Measurements from ENCODE around the gene UBTD1. TPM values are rescaled to one million over a fixed set of nuclear protein-coding genes. Genes with fewer than 3 reads are reported as not detected.
"Not testable (repeated sequence)": the region's sequence is repeated elsewhere in the genome, so short reads cannot be mapped to it uniquely, and the experiment has no call there.

UBTD1 gene
- total RNA-seq = 6.2 TPM

DNA sequence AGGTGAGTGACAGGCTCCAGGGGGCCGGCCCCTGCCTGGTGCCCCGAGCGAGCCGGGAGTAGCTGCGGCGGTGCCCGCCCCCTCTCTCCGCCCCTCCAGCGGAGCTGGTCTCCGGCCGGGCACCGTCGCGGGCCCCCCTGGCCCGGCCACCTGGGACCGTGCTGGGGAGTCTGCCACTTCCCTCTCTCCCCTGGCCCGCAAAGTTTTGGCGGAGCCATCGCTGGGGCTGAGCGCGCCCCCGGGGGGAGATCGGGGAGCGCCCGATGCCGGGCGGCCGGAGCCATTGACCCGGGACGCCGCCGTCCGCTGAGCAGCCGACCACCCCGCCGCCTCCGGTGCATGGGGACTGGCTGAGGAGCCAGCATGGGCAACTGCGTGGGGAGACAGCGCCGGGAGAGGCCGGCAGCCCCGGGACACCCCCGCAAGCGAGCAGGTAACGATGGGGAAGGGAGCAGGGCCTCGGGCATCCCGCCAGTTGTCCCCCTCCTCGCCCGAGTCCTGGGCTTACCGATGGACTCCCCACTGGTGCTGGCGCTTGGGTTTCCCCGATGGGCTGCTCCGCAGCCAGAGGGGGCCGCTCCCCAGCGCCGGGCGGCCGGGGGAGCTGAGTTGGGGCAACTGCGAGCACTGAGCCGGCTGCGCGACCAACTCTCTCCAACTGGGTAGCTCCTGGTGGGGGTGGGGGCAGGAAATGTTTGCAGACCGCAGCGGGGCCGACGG lies at the start of gene UBTD1:
Gene UBTD1, plus strand, starts transcription at position 84 of the 720 bp plus-strand sequence. Its CDS starts 280 bp downstream, at position 364.
- no peak for DNase-seq (ENCODE audit: low spot score)

GRCh38 chr10:97450828-97451227 lies 47.9 kb upstream of the UBTD1 start:
- DNase-seq (ENCODE audit: low spot score) = no peak

GRCh38 chr10:97451605-97452004 lies 47.1 kb upstream of the UBTD1 start:
- no peak for DNase-seq (ENCODE audit: low spot score)

DNA sequence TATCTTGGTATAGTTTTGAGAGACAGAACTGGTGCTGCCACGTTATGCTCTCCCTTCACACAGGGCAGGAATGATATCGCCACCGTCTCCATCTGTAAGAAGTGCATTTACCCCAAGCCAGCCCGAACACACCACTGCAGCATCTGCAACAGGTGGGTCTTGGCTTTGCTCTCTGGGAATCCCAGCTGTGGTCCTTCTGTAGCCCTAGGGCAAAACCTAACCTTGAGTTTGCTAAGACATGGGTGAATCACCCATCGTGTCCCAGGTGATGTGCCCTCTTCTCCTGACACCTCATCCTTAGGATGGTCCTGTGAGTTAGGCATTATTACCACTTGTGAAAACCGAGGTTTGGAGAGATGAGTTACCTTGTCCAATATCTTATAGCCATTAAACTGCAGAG lies 46.4 kb upstream of the UBTD1 start:
- DNase-seq (ENCODE audit: low spot score) = no peak

DNA sequence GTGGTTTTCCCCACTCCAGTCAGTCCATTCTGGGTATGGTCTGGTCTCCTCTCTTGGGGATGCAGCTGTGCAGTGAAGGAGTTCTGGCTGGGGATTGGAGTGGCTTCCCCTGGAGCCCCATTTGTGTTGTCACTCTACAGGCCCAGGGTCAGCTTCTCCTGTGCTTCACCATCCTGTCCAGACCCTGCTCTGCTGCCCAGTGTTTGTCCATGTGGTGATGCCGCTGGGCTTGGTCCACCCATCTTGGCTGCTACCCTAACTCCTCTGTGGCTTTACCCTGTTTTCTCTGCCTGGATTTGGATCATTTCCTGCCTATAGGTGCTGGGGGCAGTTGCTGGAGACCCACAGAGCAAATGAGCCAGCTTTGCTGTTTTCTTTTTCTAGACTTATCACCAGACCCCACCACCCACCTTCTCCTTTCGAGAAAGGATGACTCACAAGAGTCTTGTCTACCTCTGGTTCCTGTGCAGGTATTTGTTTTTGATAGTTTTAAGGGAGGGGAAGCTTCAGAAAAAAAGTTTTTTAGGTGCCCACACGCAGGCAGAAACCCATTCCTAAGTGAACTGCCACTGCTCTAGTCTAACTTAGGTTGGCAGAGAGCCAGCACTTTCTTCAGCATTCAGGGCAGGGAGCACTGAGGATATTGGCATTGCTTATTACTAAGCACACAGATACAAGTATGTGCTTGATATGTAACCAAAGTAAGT lies 44.2 kb upstream of the UBTD1 start:
- peak; percentile 77 for DNase-seq (ENCODE audit: low spot score)

GRCh38 chr10:97456034-97456685 lies 42.6 kb upstream of the UBTD1 start:
- no peak for DNase-seq (ENCODE audit: low spot score)

DNA sequence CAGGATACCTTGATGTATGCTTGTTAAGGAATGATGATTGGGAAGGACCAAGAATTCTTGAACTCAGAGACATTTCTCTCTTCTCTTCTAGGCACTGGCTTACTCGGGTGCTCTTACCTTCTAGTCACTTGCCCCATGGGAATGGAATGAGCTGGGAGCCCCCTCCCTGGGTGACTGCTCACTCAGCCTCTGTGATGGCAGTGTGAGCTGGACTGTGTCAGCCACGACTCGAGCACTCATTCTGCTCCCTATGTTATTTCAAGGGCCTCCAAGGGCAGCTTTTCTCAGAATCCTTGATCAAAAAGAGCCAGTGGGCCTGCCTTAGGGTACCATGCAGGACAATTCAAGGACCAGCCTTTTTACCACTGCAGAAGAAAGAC lies 42.0 kb upstream of the UBTD1 start:
- DNase-seq (ENCODE audit: low spot score) = no peak

- DNase-seq (ENCODE audit: low spot score) = no peak
These were observed 39.6 kb upstream of the UBTD1 start for GRCh38 chr10:97459111-97459510.

DNA sequence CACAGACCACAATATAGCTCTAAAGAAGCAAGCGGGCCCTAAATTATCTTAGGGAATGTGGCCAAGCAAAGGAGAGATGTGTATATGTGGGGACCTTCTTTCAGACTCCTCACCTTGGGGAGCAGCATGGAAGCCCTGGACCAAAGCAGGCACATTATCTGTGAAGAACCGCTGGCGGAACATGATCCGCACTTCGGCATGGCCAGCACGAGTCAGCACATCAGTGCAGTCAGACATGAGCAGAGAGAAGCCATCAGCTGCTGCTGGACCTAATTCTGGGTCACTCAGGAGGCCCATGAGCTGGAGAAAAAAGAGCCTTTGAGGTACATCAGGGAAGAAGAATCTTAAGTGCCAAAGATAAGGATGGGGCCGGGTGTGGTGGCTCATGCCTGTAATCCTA lies 38.8 kb upstream of the UBTD1 start:
- no peak for DNase-seq (ENCODE audit: low spot score)

GRCh38 chr10:97462309-97462708 lies 36.4 kb upstream of the UBTD1 start:
- DNase-seq (ENCODE audit: low spot score) = no peak

- no peak for DNase-seq (ENCODE audit: low spot score)
These were observed 35.2 kb upstream of the UBTD1 start for GRCh38 chr10:97463363-97464132.

- DNase-seq (ENCODE audit: low spot score) = no peak
These were observed 34.5 kb upstream of the UBTD1 start for GRCh38 chr10:97464226-97464625.

DNA sequence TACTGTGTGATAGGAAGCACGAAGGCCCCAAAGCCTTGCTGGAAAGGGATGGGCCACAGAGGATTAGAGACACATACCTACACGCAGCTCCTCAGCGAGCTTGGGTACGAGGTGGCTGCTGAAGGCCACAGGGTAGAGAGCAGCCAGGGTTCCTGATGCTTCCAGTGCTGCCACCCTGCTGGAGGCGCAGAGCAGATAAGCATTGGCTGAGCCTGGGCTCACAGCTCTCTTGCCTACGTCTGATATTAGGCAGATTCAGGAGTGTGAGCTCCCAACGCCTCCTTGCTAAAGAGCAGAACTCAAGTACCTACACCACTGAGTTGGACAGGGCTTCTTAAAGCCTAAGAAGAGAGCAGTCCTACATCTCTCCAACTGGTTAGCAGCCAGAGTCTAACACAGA lies 32.7 kb upstream of the UBTD1 start:
- no peak for DNase-seq (ENCODE audit: low spot score)

DNA sequence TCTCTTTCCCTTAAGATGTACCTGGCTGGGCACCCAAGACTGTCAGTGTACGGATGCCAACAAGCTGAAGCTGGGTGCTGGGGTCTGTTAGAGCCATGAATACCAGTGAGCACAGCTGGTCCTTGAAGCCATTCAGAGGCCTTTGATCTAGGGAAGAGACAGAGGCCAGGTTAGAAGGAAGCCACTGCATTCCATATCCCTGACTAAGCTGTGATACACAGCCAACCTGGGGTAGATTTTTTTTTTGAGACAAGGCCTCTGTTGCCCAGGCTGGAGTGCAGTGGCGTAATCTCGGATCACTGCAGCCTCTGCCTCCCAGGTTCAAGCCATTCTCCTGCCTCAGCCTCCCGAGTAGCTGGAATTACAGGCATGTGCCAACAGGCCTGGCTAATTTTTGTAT lies 32.0 kb upstream of the UBTD1 start:
- DNase-seq (ENCODE audit: low spot score) = no peak

DNA sequence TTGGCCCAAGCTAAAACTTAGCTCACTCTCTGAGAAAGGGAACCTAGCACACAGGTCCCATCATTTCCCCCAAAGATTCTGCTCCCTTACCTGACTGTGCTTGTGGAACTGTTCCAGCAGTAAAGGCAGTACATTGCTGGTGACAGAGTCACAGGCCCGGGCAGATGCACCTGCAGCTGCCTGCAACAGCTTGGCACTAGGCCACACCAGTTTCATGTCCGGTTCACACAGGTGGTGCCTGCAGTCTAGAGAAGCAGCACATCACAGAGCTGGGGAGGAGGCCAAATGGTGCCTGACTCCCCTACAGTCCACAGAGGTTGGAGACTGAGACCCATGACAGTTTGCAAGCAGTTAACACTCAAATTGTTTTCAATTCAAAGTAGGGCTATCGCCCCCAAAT lies 30.6 kb upstream of the UBTD1 start:
- DNase-seq (ENCODE audit: low spot score) = no peak

GRCh38 chr10:97468781-97469180 lies 29.9 kb upstream of the UBTD1 start:
- DNase-seq (ENCODE audit: low spot score) = not testable (repeated sequence)

DNA sequence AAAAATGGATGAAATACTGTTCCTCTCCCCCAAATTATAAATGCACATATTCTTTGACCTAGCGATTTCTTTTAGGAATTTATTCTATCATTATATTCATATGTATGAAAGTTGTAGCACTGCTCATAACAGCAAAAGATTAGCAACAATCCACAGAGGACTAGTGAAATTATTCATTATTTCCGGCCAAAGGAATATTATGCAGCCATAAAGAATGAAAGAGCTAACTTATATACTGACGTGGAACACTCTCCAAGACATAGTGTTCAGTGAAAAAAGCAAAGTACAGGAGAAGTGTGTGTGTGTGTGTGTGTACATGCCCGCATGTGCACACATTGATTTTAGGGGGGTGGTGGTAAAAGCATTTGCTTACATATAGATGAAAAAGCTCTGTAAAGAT lies 23.8 kb upstream of the UBTD1 start:
- DNase-seq (ENCODE audit: low spot score) = no peak

DNA sequence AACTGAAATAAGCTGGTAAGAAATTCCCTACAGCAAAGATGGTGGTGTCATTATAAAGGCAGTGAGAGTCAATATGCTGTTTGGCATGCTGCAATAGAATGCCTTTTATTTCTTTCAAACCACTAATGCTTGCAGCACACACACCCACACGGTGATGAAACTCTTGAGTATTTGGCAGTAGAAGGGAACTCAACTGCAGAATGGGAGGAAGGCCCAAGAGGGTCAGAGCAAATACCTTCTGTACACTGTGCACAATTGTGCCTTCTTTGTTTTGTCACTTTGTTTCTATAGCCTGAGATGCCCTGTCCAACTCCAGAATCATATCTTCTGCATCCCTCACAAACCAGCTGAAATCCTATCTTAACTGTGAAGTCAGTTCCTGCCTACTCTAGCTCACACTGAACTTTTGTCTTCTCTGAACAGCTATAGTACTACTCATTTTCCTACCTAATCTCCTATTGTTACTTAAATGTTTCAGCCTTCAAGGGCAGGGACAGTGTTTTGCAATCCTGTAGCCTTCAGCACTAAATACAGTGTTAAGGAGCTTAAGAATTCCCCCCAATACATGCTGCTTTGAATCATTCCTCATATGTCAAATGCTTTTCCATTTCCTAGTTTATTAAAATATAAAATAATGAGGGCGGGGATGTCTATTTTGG lies 22.7 kb upstream of the UBTD1 start:
- peak; percentile 8 for DNase-seq (ENCODE audit: low spot score)

- not testable (repeated sequence) for DNase-seq (ENCODE audit: low spot score)
These were observed 19.3 kb upstream of the UBTD1 start for GRCh38 chr10:97479410-97479809.

DNA sequence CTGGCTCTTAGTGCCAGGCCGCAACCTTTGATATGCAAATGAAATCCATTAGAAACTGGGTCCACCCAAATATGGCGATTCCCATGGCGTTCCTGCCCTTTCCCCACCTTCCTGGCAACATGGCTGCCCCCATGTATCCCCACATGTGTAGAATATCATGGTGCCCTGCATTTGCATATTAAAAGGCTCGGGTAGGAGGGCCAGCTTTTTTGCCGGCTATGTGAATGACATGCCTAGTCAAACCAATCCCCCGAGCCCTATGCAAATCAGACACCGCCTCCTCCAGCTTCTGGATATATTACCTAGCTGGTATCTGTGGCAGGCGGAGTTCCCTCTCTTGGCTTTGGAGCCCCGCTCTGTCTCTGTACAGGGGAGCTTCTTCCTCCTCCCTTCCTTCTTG lies 18.8 kb upstream of the UBTD1 start:
- DNase-seq (ENCODE audit: low spot score) = peak; percentile 17

DNA sequence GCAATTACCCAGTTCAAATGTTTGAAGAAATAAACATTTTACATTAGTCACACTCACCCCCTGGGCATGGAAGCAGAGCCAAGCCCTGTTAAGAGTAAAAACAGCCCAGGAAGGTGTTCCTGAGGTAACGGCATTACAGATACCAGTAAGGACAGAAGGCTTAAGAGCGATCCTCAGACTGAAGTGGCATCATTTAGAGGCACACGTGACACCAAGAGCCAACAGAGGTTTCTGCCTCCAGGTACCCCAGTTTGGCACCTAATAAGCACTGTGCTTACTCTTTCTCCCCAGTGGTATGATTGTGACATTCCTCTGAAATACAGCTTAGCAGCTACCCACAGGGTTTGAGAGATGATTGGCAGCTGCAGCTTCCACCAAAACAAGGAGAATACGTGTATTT lies 17.7 kb upstream of the UBTD1 start:
- no peak for DNase-seq (ENCODE audit: low spot score)

DNA sequence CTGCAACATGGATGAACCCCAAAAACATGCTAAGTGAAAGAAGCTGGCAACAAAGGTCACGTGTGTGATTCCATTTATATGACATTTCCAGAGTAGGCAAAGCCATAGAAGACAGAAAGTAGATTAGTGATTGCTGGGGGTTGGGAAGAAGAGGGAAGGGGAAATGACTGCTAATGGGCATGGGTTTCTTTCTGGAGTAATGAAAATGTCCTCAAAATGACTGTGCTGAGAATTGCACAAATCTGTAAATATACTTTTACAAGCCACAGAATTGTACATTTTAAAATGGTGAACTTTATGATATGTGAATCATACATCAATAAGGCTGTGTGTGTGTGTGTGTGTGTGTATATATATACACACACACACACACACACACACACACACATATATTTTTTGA lies 16.3 kb upstream of the UBTD1 start:
- no peak for DNase-seq (ENCODE audit: low spot score)
